Stimulated activated naive B cell treated with anti-CD40 and anti-IgM and Interleukin-4, amounts not matched to agents 10 μg/mL and 1 μg/mL and 100 μg/mL, for 72 hours (primary cell): ENCODE results near the gene GBA2.
A peak's percentile ranks its signal among the peaks of the same experiment; 100 is the strongest.

Source experiments
- ATAC-seq, 2 donors: fragments of 150-1000 bp; cut with Tn5 transposase; replicated peaks; 2 replicates each; pipeline ENCODE4 v1.10.0; 2021; ENCODE audit warnings: moderate library complexity in 1 of 2
- DNase-seq: peaks from one replicate; pipeline ENCODE4 v3.0.0; 2021
- H3K27ac Mint-ChIP-seq: one replicate; pipeline ENCODE4 v1.8.0; 2022; ENCODE audit warnings: mild to moderate bottlenecking, mixed read lengths
- H3K27me3 Mint-ChIP-seq, 2 donors: one replicate each; pipeline ENCODE4 v1.8.0; 2022; ENCODE audit warnings: mixed read lengths in 2 of 2
- H3K36me3 Mint-ChIP-seq, 2 donors: one replicate each; pipeline ENCODE4 v1.8.0; 2022; ENCODE audit warnings: mixed read lengths in 2 of 2, mild to moderate bottlenecking in 1 of 2
- H3K4me1 Mint-ChIP-seq, 2 donors: one replicate each; pipeline ENCODE4 v1.8.0; 2022; ENCODE audit warnings: mixed read lengths in 2 of 2, mild to moderate bottlenecking in 1 of 2
- H3K4me3 Mint-ChIP-seq, 2 donors: one replicate each; pipeline ENCODE4 v1.8.0; 2022; ENCODE audit warnings: mild to moderate bottlenecking in 2 of 2, mixed read lengths in 2 of 2, moderate library complexity in 1 of 2
- H3K9me3 Mint-ChIP-seq, 2 donors: one replicate each; pipeline ENCODE4 v1.8.0; 2022; ENCODE audit warnings: mixed read lengths in 2 of 2, mild to moderate bottlenecking in 1 of 2

The GBA2 gene

DNA sequence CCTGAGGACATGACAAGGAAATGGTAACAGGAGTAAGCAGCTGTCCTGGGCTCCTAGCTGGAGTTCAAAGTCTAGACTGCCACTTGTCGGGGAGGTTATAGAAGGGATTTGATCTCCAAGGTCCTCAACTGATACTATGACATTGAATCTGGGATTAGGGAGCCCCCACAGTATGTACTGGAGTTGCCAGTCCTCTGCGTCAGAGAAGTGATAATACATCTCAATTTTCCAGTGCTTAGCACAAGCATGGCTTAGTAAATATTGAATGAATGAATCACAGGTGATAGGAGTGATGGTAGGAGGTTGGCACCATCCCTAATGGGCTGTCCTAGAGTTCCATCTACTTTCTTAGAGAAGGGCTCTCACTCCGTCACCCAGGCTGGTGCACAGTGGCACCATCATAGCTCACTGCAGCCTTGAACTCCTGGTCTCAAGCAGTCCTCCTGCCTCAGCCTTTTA is 53.1 kb downstream of the GBA2 start:
- H3K27ac Mint-ChIP-seq: peak overlapping the region; percentile 37
- DNase-seq: no peak
- H3K36me3 Mint-ChIP-seq: peaks cover 24% of the 10 kb centered on the region in 2 donors
- no peaks in the 10 kb centered on the region for H3K9me3 Mint-ChIP-seq
- ATAC-seq: no peak
- no peak overlapping the region for H3K4me3 Mint-ChIP-seq
- H3K4me1 Mint-ChIP-seq: peaks cover 15 to 29% of the 10 kb centered on the region in 2 donors
- H3K27me3 Mint-ChIP-seq: no peaks in the 10 kb centered on the region

GRCh38 chr9:35691757-35692301 is 57.2 kb downstream of the GBA2 start:
- Mint-ChIP-seq H3K4me3 (peak overlapping the region; percentile 92 to 93), H3K27ac (no peak overlapping the region), H3K9me3 (no peaks in the 10 kb centered on the region), H3K4me1 (peaks cover 21 to 39% of the 10 kb centered on the region in 2 donors), H3K36me3 (peaks cover 6% of the 10 kb centered on the region in 2 donors), H3K27me3 (no peaks in the 10 kb centered on the region)
- DNase-seq (no peak), ATAC-seq (no peak)

DNA sequence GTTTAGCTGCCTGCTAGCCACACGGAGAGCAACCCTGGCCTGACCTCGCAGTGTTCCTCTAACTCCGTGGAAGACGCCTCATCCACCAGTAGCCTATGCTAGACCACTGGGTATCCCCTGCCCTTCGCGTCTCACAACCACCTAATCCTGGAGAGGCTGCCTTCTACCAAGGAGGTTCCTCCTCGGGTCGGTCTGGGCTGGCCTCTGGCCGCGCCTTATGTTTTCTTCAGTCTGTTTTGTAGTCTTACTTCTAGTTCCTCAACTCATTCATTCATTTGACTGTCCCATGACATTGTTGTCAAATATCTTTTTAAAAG is 57.7 kb downstream of the GBA2 start:
- H3K27ac Mint-ChIP-seq: peak overlapping the region; percentile 80
- no peaks in the 10 kb centered on the region for H3K9me3 Mint-ChIP-seq
- H3K4me3 Mint-ChIP-seq: peak overlapping the region; percentile 92 to 93
- DNase-seq: no peak
- ATAC-seq: peak in 1 of 2 donors; percentile 37
- H3K4me1 Mint-ChIP-seq: peaks cover 18 to 34% of the 10 kb centered on the region in 2 donors
- peaks cover under 1 to 1% of the 10 kb centered on the region in 2 donors for H3K36me3 Mint-ChIP-seq
- no peaks in the 10 kb centered on the region for H3K27me3 Mint-ChIP-seq

GRCh38 chr9:35690614-35691333 is 58.3 kb downstream of the GBA2 start:
- H3K4me3 Mint-ChIP-seq: peak overlapping the region; percentile 92 to 93
- no peaks in the 10 kb centered on the region for H3K36me3 Mint-ChIP-seq
- no peak for DNase-seq
- H3K9me3 Mint-ChIP-seq: no peaks in the 10 kb centered on the region
- peak; percentile 39 to 47 for ATAC-seq
- H3K27ac Mint-ChIP-seq: peak overlapping the region; percentile 80
- H3K4me1 Mint-ChIP-seq: peaks cover 18 to 33% of the 10 kb centered on the region in 2 donors
- no peaks in the 10 kb centered on the region for H3K27me3 Mint-ChIP-seq

GRCh38 chr9:35690294-35690613 is 58.8 kb downstream of the GBA2 start:
- Mint-ChIP-seq H3K9me3 (no peaks in the 10 kb centered on the region), H3K27ac (peak overlapping the region; percentile 67), H3K36me3 (no peaks in the 10 kb centered on the region), H3K4me3 (peak overlapping the region; percentile 78 to 93), H3K27me3 (no peaks in the 10 kb centered on the region), H3K4me1 (peaks cover 18 to 33% of the 10 kb centered on the region in 2 donors)
- ATAC-seq: no peak
- DNase-seq: no peak

DNA sequence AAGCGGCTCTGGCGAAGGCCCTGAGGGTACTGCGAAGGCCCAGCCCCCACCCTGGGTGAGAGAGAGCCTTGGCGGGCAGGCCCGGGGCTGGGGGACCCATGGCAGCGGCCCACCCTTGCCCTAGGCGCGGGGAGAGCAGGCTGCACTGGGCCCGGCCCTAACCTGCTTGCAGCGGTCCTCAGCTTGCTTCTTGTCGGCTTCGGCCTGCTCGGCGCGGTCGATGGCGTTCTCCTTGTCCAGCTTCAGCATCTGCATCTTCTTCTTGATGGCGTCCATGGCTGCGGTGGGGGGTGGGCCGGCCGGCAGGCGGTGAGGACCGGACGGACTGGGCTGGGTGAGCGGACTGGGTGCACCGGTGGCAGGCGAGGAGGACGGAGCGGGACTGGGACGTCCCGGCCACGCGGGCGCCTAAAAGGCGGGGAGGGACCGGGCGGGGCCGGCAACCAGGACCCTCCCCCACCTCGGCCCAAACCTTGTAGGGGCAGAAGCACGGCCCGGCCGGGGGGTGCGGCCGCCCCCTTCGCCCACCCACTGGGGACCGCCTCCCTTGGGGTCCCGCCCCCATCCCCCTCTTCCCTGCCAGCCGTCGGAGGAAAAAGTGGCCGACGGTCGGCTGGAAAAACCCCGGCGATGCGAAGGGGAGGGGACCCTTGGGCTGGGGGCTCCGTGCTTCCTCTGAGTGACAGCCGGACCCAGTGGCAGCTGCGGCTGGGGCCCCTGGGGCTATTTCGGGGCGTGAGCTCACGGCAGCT is 59.3 kb downstream of the GBA2 start, which contains the start of gene TPM2:
Gene TPM2 (minus strand): TSS at position 384 of the 752 bp plus-strand sequence. CDS start 108 bp downstream, at position 276.
- H3K36me3 Mint-ChIP-seq: no peaks in the 10 kb centered on the region
- peak within 1 kb of the TSS; percentile 92 to 93 for H3K4me3 Mint-ChIP-seq
- H3K4me1 Mint-ChIP-seq: peaks cover 18 to 33% of the 10 kb centered on the region in 2 donors
- peak within 1 kb of the TSS; percentile 80 for H3K27ac Mint-ChIP-seq
- H3K27me3 Mint-ChIP-seq: no peaks in the 10 kb centered on the region
- ATAC-seq (peak in 1 of 2 donors; percentile 36), DNase-seq (no peak)
- no peaks in the 10 kb centered on the region for H3K9me3 Mint-ChIP-seq

- H3K4me1 Mint-ChIP-seq: peaks cover 18 to 33% of the 10 kb centered on the region in 2 donors
- peak; percentile 50 to 70 for ATAC-seq
- H3K4me3 Mint-ChIP-seq: peak overlapping the region; percentile 33 to 75
- H3K36me3 Mint-ChIP-seq: no peaks in the 10 kb centered on the region
- H3K27me3 Mint-ChIP-seq: no peaks in the 10 kb centered on the region
- H3K27ac Mint-ChIP-seq: peak overlapping the region; percentile 72
- no peaks in the 10 kb centered on the region for H3K9me3 Mint-ChIP-seq
- DNase-seq: no peak
These were observed 60.2 kb downstream of the GBA2 start for GRCh38 chr9:35688558-35689541.

DNA sequence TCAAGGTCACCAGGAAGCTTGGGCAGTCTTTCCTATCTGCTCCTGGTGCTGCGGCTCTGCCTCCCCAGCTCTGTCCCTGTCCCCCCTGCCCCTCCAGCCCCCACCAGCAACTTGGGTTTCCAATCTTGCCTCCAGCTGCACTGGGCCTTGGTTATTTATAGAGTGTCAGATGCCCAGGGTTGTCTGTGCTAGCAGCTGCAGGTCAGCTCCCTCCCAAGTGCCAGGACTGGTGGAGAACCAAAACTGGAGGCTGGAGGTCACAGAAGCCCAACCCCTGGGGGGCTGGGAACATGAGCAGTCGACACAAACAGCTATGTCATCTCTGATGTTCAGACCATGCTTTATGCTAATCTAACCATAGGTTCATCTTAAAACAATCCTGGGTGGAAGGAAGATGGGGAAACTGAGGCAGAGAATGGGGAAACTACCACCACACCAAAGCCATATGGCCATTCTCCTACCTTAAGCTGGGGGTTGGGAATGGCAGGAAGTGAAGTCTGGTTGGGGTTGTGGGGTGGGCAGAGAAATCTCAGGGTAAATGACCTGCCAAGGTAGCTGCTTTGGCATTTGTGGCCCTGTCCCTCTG is 61.0 kb downstream of the GBA2 start:
- Mint-ChIP-seq H3K27ac (no peak overlapping the region), H3K36me3 (no peaks in the 10 kb centered on the region), H3K4me3 (no peak overlapping the region), H3K9me3 (no peaks in the 10 kb centered on the region), H3K27me3 (no peaks in the 10 kb centered on the region), H3K4me1 (peaks cover 18 to 33% of the 10 kb centered on the region in 2 donors)
- DNase-seq: no peak
- ATAC-seq: no peak

DNA sequence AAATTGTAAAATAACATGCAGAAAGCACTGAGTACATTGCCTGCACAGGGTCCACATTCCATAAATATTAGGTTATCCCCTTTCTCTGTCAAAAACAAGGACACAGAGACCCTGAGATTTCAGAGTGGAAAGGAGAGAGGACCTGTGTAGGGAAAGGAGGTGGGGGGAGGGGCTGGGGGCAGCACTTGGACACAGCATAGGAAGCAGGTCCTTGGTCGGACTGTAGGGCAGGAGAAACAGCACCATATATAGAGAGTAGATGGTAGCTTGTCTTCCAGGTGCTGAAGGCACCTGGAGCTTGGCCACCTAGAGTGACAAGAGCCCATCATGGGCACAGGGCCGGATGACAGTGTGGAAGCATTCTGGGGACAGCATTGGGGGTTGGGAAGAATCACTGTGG is 61.7 kb downstream of the GBA2 start:
- DNase-seq (no peak), ATAC-seq (no peak)
- Mint-ChIP-seq H3K9me3 (no peaks in the 10 kb centered on the region), H3K27me3 (no peaks in the 10 kb centered on the region), H3K36me3 (no peaks in the 10 kb centered on the region), H3K4me3 (peak overlapping the region in 1 of 2 donors; percentile 2), H3K27ac (no peak overlapping the region), H3K4me1 (peaks cover 18 to 38% of the 10 kb centered on the region in 2 donors)
